HL-60 (cell line): ENCODE data around the gene KIAA0319L.

ENCODE experiments used
- CTCF ChIP-seq: IDR thresholded peaks from one replicate; pipeline ENCODE4 v1.5.1; 2011; ENCODE audit warnings: low read length, control low read depth, inconsistent platforms; ENCODE audit not compliant: insufficient read depth
- GABPA ChIP-seq: IDR thresholded peaks from 2 replicates; pipeline ENCODE4 v1.6.1; 2012; ENCODE audit warnings: low read depth
- POLR2AphosphoS5 ChIP-seq: IDR thresholded peaks from 2 replicates; pipeline ENCODE4 v1.6.1; 2012; ENCODE audit warnings: low read depth
- REST ChIP-seq: IDR thresholded peaks from 2 replicates; pipeline ENCODE4 v1.6.1; 2012; ENCODE audit warnings: low read depth; ENCODE audit not compliant: insufficient replicate concordance
- SPI1 ChIP-seq: IDR thresholded peaks from 2 replicates; pipeline ENCODE4 v1.6.1; 2012; ENCODE audit warnings: low read depth, mild to moderate bottlenecking, borderline replicate concordance

- no peak for TF ChIP-seq CTCF
- TF ChIP-seq GABPA: no peak
- TF ChIP-seq SPI1: no peak
- no peak for TF ChIP-seq POLR2AphosphoS5
- TF ChIP-seq REST: no peak
Measured at GRCh38 chr1:35519432-35519831, 37.8 kb downstream of the KIAA0319L start.
